ENCODE data around the gene VSIR. TPM values are rescaled to one million over a fixed set of nuclear protein-coding genes. Genes with fewer than 3 reads are reported as not detected.
A peak's percentile ranks its signal among the peaks of the same experiment; 100 is the strongest.

The VSIR gene
- total RNA-seq, 1 experiment from 2014 or later = 11.7 TPM

DNA sequence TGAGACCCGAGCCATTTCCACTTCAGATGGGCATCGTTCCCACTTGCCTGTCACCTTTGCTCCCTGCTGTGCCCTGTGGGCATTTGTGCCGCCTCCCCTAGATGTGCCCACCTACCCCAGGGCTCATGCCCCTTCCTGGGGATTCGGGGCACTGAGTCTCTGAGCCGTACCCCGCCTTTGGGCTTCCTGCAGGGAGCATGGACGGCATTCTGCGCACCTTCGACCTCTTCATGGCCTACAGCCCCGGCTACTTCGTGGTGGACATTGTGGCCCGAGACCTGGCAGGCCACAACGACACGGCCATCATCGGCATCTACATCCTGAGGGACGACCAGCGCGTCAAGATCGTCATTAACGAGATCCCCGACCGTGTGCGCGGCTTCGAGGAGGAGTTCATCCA, 36.3 kb upstream of the VSIR start:
- no peak for DNase-seq (ENCODE audit: low read depth)
- in situ Hi-C loops (cut with HindIII; ENCODE audit: low pct_unique_long_range_greater_than_20kb, low sequenced_read_pairs) = no loop called here

DNA sequence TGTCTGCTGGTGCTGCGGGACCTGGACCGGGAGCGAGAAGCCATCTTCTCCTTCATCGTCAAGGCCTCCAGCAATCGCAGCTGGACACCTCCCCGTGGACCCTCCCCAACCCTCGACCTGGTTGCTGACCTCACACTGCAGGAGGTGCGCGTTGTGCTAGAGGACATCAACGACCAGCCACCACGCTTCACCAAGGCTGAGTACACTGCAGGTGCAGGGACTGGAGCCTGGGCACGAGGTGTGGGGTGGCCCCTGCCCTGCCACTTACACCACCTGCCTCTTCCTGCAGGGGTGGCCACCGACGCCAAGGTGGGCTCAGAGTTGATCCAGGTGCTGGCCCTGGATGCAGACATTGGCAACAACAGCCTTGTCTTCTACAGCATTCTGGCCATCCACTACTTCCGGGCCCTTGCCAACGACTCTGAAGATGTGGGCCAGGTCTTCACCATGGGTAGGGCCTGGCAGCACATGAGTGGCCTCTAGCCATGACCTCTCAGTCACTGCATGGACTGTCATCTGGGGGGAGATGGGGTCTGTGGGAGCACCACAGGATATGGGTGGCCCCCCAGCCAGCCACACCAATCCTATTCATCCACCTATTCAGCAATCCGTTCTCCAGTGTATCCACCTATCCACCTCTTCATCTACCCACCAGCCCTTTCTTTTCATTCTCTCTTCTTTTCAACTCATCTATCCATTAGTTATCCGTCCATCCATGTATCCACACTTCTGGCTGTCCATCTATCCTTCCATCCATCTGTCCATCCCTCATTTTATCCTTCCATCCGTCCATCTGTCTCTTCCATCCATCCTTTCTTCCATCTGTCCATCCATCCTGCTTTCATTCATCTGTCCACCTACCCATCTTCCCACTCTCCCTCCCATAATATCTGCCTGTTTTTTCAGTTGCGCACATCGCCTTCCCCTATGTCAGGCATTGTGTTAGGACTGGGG, 34.5 kb upstream of the VSIR start:
- in situ Hi-C loops (cut with HindIII; ENCODE audit: low pct_unique_long_range_greater_than_20kb, low sequenced_read_pairs) = no loop called here
- DNase-seq (ENCODE audit: low read depth) = no peak

DNA sequence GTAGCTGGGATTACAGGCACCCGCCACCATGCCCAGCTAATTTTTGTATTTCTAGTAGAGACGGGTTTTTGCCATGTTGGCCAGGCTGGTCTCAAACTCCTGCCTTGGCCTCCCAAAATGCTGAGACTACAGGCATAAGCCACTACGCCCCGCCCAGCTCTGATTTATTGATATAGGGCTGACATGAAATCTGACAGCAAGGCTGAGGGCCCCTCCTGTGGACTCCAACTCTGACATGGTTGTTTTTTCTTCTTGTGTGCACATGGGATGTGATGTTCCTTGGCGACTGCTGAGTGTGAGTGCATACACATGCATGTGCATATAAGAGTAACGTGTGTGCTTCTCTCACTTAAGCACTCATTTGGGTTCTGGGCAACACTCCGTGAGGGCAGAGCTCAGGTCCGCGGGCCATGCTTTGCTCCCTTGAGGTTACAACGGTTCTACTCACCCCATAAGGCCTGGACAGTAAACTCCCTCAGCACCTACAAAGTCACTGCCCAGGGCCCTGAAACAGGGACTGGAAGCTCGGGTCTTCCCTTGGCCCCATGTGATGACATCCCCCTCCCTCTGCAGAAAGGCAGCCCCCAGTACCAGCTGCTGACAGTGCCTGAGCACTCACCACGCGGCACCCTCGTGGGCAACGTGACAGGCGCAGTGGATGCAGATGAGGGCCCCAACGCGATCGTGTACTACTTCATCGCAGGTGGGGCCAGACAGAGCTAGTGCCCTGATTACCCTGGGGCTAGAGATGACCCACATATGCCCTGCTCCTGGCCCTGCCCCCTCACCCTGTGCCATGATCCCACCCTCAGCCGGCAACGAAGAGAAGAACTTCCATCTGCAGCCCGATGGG, 33.6 kb upstream of the VSIR start:
- in situ Hi-C loops (cut with HindIII; ENCODE audit: low pct_unique_long_range_greater_than_20kb, low sequenced_read_pairs) = no loop called here
- DNase-seq (ENCODE audit: low read depth) = no peak

DNA sequence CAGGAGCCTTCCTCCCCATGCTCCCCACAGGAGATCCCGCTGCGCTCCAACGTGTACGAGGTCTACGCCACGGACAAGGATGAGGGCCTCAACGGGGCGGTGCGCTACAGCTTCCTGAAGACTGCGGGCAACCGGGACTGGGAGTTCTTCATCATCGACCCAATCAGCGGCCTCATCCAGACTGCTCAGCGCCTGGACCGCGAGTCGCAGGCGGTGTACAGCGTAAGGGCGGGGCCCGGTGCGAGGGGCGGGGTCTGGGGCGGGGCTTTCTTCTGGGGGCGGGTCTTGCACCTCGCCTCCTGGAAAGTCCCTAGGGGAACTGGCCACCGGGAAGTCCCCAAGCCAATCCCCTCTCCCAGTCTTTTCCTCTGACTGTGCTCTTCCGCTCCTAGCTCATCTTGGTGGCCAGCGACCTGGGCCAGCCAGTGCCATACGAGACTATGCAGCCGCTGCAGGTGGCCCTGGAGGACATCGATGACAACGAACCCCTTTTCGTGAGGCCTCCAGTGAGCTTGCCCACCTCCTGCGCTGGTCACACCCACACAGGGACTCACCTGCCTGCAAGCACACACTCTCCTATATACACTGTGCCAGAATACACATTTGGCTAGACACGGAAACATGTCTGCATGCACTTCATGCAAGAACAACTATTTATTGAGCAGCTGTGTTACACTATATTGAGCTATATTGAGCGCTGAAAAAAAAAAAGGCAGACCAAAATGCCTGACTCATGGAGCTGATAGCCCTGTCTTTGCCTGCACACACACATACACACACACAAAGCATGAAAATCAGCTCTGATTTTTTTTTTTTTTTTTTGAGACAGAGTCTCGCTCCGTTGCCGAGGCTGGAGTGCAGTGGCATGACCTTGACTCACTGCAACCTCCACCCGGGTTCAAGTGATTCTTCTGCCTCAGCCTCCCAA, 32.7 kb upstream of the VSIR start:
- DNase-seq (ENCODE audit: low read depth) = peak; percentile 84

DNA sequence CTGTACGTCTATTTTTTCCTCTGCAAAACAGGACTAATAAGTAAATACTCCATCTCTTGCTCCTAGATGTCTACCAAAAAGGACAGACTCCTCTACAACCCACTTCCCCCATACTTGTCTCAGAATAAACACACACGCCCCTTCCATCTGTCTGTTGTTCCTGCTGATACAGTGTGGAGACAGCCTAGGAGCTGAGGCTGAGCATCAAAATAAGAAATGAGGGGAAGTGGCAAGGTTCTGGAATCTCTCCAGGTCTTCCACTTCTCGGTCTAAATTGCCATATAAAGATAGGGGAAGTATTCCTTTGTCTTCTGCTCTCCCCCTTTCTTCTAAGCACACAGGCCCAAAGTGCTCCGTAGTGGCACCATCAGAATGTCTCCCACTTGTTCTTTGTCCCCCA, 30.8 kb upstream of the VSIR start:
- in situ Hi-C loops (cut with HindIII; ENCODE audit: low pct_unique_long_range_greater_than_20kb, low sequenced_read_pairs) = no loop called here
- DNase-seq (ENCODE audit: low read depth) = no peak

More for the DNA sequence above, 32.7 kb upstream of the VSIR start:
- in situ Hi-C loops (cut with HindIII; ENCODE audit: low pct_unique_long_range_greater_than_20kb, low sequenced_read_pairs) = no loop called here

DNA sequence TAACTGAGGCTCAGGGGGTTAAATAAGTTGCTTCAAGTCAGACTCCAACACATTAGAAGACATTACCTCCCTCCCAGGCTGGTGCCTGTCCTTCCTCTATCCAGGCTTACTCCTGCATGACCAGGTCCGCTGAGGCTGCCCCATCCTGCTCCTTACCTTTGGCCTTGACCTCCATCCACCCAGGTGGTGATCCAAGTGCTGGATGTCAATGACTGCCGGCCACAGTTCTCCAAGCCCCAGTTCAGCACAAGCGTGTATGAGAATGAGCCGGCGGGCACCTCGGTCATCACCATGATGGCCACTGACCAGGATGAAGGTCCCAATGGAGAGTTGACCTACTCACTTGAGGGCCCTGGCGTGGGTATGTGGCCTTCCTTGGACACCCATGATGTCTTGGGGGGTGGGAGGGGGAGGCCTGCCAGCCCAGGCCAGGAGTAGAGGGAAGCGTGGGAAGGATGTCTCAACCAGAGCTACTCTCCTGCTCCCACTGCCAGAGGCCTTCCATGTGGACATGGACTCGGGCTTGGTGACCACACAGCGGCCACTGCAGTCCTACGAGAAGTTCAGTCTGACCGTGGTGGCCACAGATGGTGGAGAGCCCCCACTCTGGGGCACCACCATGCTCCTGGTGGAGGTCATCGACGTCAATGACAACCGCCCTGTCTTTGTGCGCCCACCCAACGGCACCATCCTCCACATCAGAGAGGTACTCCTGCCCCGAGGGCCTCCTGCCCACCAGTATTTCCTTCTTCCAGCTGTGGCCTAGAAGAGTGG, 29.6 kb upstream of the VSIR start:
- in situ Hi-C loops (cut with HindIII; ENCODE audit: low pct_unique_long_range_greater_than_20kb, low sequenced_read_pairs) = no loop called here
- DNase-seq (ENCODE audit: low read depth) = no peak

DNA sequence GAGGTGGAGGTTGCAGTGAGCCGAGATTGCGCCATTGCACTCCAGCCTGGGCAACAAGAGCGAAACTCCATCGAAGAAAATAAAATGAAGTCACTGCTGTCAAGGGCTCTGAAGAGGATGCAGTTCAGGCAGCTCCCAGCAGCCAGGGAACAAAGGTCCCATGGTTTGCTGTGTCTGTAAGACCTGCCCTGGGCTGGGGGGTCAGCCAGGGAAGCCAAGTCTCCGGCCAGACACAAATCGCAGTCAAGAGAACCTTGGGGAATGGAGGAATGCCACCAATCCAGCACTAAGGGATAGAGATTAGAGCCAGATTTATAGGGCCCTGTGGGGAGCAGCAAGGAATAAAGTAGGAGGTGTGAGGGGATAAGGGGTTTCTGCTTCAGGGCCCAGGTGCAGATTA, 28.9 kb upstream of the VSIR start:
- in situ Hi-C loops (cut with HindIII; ENCODE audit: low pct_unique_long_range_greater_than_20kb, low sequenced_read_pairs) = no loop called here
- no peak for DNase-seq (ENCODE audit: low read depth)

DNA sequence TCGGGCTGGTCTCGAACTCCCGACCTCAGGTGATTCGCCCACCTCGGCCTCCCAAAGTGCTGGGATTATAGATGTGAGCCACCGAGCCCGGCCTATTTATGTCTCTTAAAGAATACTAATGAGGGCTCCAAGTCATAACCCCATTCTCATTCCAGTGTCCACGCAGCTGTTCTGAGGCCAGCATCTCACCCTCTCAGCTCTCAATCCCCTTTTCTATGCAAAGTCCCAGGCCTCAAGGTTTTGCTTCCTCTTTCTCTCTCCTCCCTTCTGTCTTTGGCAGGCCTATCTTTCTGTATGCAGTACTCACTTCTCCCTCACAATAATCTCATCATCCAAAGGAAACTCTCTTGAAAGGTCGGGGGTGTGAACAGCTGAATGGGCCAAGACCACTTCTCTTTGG, 28.0 kb upstream of the VSIR start:
- no peak for DNase-seq (ENCODE audit: low read depth)
- in situ Hi-C loops (cut with HindIII; ENCODE audit: low pct_unique_long_range_greater_than_20kb, low sequenced_read_pairs) = no loop called here

DNA sequence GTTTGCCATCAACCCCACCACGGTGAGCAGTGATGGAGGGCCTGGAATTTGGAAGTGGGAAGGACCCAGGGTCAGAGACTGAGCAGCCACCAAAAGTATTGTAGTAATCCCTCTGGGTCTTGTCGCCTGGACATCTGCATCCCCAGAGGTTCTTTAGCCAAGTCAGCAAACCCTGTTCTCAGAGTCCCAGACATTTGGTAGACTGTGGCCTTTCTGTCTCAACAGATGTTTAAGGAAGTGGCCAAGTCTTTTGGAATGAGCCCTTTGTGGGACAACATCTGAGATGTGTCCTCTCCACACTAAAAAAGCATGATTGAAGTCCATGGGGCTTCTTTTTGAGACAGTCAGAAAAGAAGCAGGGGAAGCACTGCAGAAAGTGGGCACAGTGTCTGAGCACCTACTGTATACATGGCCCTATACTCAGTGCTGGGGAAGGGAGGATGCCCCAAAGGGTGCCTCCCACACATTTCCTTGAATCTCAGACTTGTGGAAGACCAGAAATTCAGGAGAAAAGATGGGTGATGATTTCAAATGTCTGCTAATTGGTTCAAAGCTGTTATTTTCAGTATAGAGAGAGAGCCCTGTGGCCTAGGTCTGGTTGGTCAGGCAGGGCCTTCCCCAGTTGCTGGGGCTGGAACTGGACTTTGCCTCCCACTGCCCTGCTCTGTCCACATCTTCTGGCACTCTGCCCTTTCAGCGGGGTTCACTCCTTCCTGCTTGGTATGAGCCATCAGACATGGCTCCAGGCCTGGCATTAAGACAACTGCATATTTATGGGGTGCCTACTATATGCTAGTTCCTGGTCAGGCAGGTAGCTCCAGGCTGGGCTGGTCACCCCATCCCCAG, 26.5 kb upstream of the VSIR start:
- in situ Hi-C loops (cut with HindIII; ENCODE audit: low pct_unique_long_range_greater_than_20kb, low sequenced_read_pairs) = no loop called here
- no peak for DNase-seq (ENCODE audit: low read depth)

DNA sequence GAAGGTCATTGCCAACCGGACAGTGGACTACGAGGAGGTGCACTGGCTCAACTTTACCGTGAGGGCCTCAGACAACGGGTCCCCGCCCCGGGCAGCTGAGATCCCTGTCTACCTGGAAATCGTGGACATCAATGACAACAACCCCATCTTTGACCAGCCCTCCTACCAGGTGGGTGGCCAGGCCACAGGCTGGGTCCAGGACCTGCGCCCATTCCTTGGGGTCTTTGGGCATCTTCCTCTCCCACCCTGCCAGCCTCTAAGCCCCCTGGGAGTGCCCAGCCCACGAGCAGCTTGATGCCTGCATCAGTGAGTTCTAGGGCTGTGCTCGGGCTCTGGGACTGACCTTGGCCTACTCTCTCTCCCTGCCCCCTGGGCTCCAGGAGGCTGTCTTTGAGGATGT, 25.8 kb upstream of the VSIR start:
- in situ Hi-C loops (cut with HindIII; ENCODE audit: low pct_unique_long_range_greater_than_20kb, low sequenced_read_pairs) = no loop called here

DNA sequence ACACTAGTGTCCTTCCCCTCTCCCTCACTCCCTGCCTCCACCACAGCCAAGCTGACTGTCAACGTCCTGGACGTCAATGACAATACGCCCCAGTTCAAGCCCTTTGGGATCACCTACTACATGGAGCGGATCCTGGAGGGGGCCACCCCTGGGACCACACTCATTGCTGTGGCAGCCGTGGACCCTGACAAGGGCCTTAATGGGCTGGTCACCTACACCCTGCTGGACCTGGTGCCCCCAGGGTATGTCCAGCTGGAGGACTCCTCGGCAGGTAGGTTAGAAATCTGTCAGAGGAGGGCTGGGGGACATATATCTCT, 24.9 kb upstream of the VSIR start:
- DNase-seq (ENCODE audit: low read depth) = no peak
- in situ Hi-C loops (cut with HindIII; ENCODE audit: low pct_unique_long_range_greater_than_20kb, low sequenced_read_pairs) = no loop called here

More for the DNA sequence above, 25.8 kb upstream of the VSIR start:
- no peak for DNase-seq (ENCODE audit: low read depth)

DNA sequence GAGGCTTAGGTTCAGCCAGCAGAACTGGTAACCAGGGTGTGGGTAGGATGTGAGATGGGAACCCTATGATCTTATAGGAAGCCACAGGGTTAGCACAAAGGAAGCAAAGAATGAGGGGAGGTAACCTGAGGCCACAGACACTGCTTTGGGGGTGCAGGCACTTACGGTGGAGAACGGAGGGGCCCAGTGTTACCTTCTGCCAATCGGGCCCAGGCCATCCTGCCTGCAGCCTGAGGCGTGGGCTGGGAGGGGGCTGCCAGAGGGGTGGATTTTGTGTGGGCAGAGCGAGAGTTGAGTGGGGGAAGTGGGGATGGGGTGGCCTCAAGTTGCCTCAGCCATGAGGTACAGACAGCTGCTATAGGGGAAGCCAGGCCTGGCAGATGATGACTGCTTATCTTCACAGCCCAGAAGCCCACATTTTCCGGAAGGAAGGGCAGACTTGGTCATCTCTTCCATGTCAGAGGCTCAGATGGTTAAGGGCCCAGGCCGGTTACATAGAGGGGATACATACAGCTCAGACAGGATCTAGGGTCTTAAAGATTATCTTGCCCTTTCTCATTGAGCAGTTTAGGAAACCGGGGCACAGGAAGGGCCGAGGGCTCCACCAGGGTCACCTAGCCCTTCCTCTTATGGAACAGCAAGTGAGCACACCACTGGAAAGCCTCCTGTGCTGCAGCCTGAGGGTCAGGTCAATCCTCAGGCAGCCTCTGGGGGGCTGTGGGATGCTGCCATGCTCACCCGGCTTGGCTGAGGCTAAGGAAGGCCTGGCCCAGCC, 24.4 kb upstream of the VSIR start:
- DNase-seq (ENCODE audit: low read depth) = no peak
- in situ Hi-C loops (cut with HindIII; ENCODE audit: low pct_unique_long_range_greater_than_20kb, low sequenced_read_pairs) = no loop called here

DNA sequence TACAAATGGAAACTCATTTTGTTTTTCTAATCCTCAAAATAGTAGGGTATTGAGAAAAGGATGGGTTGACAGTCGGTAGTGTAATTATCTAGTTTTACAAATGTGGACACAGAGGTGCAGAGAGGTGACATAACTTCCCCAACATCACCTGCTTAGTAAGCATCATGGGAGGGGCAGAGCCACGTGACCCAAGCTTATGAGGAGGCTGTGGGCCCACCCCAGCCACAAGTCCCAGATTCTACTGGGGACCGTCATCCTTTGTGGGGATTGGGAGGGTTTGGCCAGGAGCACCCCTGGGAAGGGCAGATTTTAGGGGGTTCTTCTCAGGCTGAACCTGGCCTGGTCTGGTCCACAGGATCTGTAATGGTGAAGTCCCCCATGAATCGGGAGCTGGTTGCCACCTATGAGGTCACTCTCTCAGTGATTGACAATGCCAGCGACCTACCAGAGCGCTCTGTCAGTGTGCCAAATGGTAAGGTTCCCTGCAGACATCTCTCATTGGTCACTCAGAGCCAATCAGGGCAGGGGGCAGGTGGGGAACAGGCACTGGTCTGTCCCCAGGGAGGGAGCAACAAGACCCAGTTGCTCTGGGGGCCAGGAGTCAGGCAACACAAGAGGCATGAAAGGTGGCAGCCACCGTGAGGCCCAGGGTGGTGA, 23.6 kb upstream of the VSIR start:
- no peak for DNase-seq (ENCODE audit: low read depth)
- in situ Hi-C loops (cut with HindIII; ENCODE audit: low pct_unique_long_range_greater_than_20kb, low sequenced_read_pairs) = no loop called here

DNA sequence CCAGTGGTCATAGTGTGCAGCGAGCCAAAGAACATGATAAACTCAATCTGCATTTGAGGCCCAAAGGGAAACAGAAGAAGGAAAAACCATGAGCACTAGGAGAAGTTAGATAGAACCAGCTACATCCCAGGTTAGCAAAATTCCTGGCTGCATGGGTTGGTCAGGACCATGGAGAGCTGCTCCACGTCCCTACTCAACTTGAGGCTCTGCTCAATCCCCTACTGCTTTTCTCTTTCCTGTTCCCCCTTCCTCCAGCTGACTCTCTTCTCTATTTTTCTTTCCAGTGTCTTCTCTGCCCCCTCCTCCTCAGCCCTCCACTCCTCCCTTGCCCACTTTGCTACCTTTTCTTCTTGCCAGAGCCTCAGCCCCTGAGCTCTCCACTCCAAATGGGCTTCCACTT, 21.9 kb upstream of the VSIR start:
- in situ Hi-C loops (cut with HindIII; ENCODE audit: low pct_unique_long_range_greater_than_20kb, low sequenced_read_pairs) = no loop called here
- no peak for DNase-seq (ENCODE audit: low read depth)

DNA sequence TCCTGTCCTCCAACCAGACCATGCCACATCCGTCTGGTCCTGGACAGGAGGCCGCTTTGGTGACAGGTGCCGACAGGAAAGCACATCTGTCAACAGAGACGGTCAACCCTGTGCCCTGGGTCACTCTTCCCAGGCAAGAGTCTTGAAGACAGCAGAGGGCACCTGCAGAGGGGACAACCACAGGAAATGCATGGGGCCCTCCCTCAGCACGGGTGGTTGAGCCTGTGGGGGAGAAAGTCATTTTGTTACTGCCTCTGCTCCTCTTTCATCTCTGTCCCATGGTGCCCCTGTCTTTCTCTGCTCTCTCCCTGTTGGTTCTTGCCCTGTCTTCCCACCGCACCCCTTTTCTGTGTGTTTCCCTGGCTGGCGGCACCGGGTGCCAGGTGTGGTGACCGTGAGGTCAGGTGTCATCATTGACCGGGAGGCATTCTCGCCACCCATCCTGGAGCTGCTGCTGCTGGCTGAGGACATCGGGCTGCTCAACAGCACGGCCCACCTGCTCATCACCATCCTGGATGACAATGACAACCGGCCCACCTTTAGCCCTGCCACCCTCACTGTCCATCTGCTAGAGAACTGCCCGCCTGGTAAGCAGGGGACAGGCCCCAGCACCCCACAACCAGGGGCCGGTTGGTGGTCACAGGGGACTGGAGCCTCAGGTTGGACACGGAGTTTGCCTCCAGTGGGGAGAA, 17.6 kb upstream of the VSIR start:
- no peak for DNase-seq (ENCODE audit: low read depth)
- in situ Hi-C loops (cut with HindIII; ENCODE audit: low pct_unique_long_range_greater_than_20kb, low sequenced_read_pairs) = no loop called here

All from Caki2 (cell line).